GM12864 (cell line): ENCODE results near the gene COX7B2.

Experiments
- DNase-seq: peaks from one replicate; pipeline ENCODE4 v3.0.0-alpha.2; 2011; ENCODE audit warnings: low read depth
- H3K4me3 ChIP-seq: 2 replicates; pipeline ENCODE4 v1.5.1; 2011; ENCODE audit warnings: mild to moderate bottlenecking, low read depth, low read length, control low read depth
- CTCF ChIP-seq: IDR thresholded peaks from 2 replicates; pipeline ENCODE4 v1.5.1; 2011; ENCODE audit warnings: low read depth, mild to moderate bottlenecking, moderate library complexity, low read length, control low read depth, inconsistent platforms; ENCODE audit errors: missing control alignments

COX7B2 gene

GRCh38 chr4:46870411-46870810, 38.6 kb downstream of the COX7B2 start:
- no peak overlapping the region for H3K4me3 ChIP-seq
- TF ChIP-seq CTCF, result no peak
- DNase-seq, result no peak

- no peak for DNase-seq
- TF ChIP-seq CTCF, result no peak
- H3K4me3 ChIP-seq, result no peak overlapping the region
These were observed 52.7 kb downstream of the COX7B2 start for GRCh38 chr4:46856333-46856732.

GRCh38 chr4:46852800-46853199, 56.2 kb downstream of the COX7B2 start:
- DNase-seq, result no peak
- H3K4me3 ChIP-seq, result no peak overlapping the region
- no peak for TF ChIP-seq CTCF

GRCh38 chr4:46850026-46850425, 59.0 kb downstream of the COX7B2 start:
- H3K4me3 ChIP-seq, result no peak overlapping the region
- DNase-seq, result no peak
- TF ChIP-seq CTCF, result no peak

GRCh38 chr4:46844325-46844917, 64.6 kb downstream of the COX7B2 start:
- no peak overlapping the region for H3K4me3 ChIP-seq
- TF ChIP-seq CTCF, result peak; percentile 61
- DNase-seq, result peak; percentile 37

GRCh38 chr4:46839128-46839527, 69.9 kb downstream of the COX7B2 start:
- no peak overlapping the region for H3K4me3 ChIP-seq
- no peak for DNase-seq
- TF ChIP-seq CTCF, result no peak

GRCh38 chr4:46837639-46838038, 71.4 kb downstream of the COX7B2 start:
- no peak for DNase-seq
- TF ChIP-seq CTCF, result no peak
- H3K4me3 ChIP-seq, result no peak overlapping the region
